ENCODE results near the gene PAQR5. TPM values are rescaled to one million over a fixed set of nuclear protein-coding genes. Genes with fewer than 3 reads are reported as not detected.
"Not testable (repeated sequence)": the region's sequence is repeated elsewhere in the genome, so short reads cannot be mapped to it uniquely, and the experiment has no call there.

Gene PAQR5
- total and polyA plus RNA-seq, 2 donors from 2014 or later, result 32.7 to 51.3 TPM

GRCh38 chr15:69380726-69381105, 82.0 kb downstream of the PAQR5 start:
- no peak for DNase-seq
- peaks cover 0 to 21% (median 8%) of the 10 kb centered on the region in 3 donors for H3K36me3 ChIP-seq (ENCODE audit: control insufficient read depth in 2 of 3, insufficient read depth in 3 of 3, low read length in 3 of 3)
- no peaks in the 10 kb centered on the region for H3K27me3 ChIP-seq (ENCODE audit: control insufficient read depth, insufficient read depth, low read length)
- intact Hi-C loops (cut with DNase I), result no loop called here
- H3K9ac ChIP-seq (ENCODE audit: low read length in 3 of 3), result no peak overlapping the region
- TF ChIP-seq CTCF (IDR thresholded peaks at IDR 0.05; ENCODE audit: borderline replicate concordance, extremely low read depth, insufficient read depth), result no peak
- H3K9me3 ChIP-seq (ENCODE audit: control insufficient read depth in 2 of 3, insufficient read depth in 1 of 3, low read length in 3 of 3), result no peaks in the 10 kb centered on the region
- no peak overlapping the region for H3K27ac ChIP-seq (ENCODE audit: low read depth in 2 of 2, low read length in 2 of 2)
- H3K4me1 ChIP-seq (ENCODE audit: control insufficient read depth in 2 of 3, insufficient read depth in 2 of 3, low read depth in 1 of 3, low read length in 3 of 3), result peaks cover 3 to 17% (median 14%) of the 10 kb centered on the region in 3 donors
- no peak overlapping the region for H3K4me3 ChIP-seq (ENCODE audit: low read length in 3 of 3)
- FAIRE-seq, result no peak

- H3K4me1 ChIP-seq (ENCODE audit: control insufficient read depth in 2 of 3, insufficient read depth in 2 of 3, low read depth in 1 of 3, low read length in 3 of 3), result peaks cover 2 to 12% (median 4%) of the 10 kb centered on the region in 3 donors
- H3K4me3 ChIP-seq (ENCODE audit: low read length in 3 of 3); DNase-seq; intact Hi-C loops (cut with DNase I); H3K27ac ChIP-seq (ENCODE audit: low read depth in 2 of 2, low read length in 2 of 2); H3K9ac ChIP-seq (ENCODE audit: low read length in 3 of 3); FAIRE-seq; H3K27me3 ChIP-seq (ENCODE audit: control insufficient read depth, insufficient read depth, low read length); H3K9me3 ChIP-seq (ENCODE audit: control insufficient read depth in 2 of 3, insufficient read depth in 1 of 3, low read length in 3 of 3): not testable (repeated sequence)
- peaks cover 2 to 25% (median 11%) of the 10 kb centered on the region in 3 donors for H3K36me3 ChIP-seq (ENCODE audit: control insufficient read depth in 2 of 3, insufficient read depth in 3 of 3, low read length in 3 of 3)
Observed at GRCh38 chr15:69382176-69382575, 83.5 kb downstream of the PAQR5 start.

DNA sequence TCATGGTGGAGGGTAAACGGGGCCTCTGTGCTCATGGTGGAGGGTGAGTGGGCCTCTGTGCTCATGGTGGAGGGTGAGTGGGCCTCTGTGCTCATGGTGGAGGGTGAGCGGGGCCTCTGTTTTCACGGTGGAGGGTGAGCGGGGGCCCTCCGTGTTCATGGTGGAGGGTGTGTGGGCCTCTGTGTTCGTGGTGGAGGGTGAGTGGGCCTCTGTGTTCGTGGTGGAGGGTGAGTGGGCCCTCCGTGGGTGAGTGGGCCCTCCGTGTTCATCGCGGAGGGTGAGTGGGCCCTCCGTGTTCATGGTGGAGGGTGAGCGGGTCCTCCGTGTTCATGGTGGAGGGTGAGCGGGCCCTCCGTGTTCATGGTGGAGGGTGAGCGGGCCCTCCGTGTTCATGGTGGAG, 85.4 kb downstream of the PAQR5 start:
- intact Hi-C loops (cut with DNase I); DNase-seq; H3K27ac ChIP-seq (ENCODE audit: low read depth in 2 of 2, low read length in 2 of 2); H3K9me3 ChIP-seq (ENCODE audit: control insufficient read depth in 2 of 3, insufficient read depth in 1 of 3, low read length in 3 of 3); H3K4me3 ChIP-seq (ENCODE audit: low read length in 3 of 3); H3K27me3 ChIP-seq (ENCODE audit: control insufficient read depth, insufficient read depth, low read length); H3K9ac ChIP-seq (ENCODE audit: low read length in 3 of 3); FAIRE-seq: not testable (repeated sequence)
- Histone ChIP-seq H3K4me1 (ENCODE audit: control insufficient read depth in 2 of 3, insufficient read depth in 2 of 3, low read depth in 1 of 3, low read length in 3 of 3) (peaks cover 0 to 14% (median 4%) of the 10 kb centered on the region in 3 donors), H3K36me3 (ENCODE audit: control insufficient read depth in 2 of 3, insufficient read depth in 3 of 3, low read length in 3 of 3) (peaks cover 2 to 25% (median 11%) of the 10 kb centered on the region in 3 donors)

- DNase-seq, result no peak
- no peak for FAIRE-seq
- Histone ChIP-seq H3K9me3 (ENCODE audit: control insufficient read depth in 2 of 3, insufficient read depth in 1 of 3, low read length in 3 of 3) (no peaks in the 10 kb centered on the region), H3K4me3 (ENCODE audit: low read length in 3 of 3) (no peak overlapping the region), H3K36me3 (ENCODE audit: control insufficient read depth in 2 of 3, insufficient read depth in 3 of 3, low read length in 3 of 3) (peaks cover 2 to 25% (median 11%) of the 10 kb centered on the region in 3 donors), H3K4me1 (ENCODE audit: control insufficient read depth in 2 of 3, insufficient read depth in 2 of 3, low read depth in 1 of 3, low read length in 3 of 3) (peaks cover 0 to 10% (median 1%) of the 10 kb centered on the region in 3 donors), H3K9ac (ENCODE audit: low read length in 3 of 3) (no peak overlapping the region), H3K27me3 (ENCODE audit: control insufficient read depth, insufficient read depth, low read length) (no peaks in the 10 kb centered on the region), H3K27ac (ENCODE audit: low read depth in 2 of 2, low read length in 2 of 2) (no peak overlapping the region)
- no peak for TF ChIP-seq CTCF (IDR thresholded peaks at IDR 0.05; ENCODE audit: borderline replicate concordance, extremely low read depth, insufficient read depth)
- intact Hi-C loops (cut with DNase I), result no loop called here
Observed at GRCh38 chr15:69384626-69385598, 86.2 kb downstream of the PAQR5 start.
